GM04504 (cell line): Measurements from ENCODE around the gene FOXP4.
A peak's percentile ranks its signal among the peaks of the same experiment; 100 is the strongest.

Source experiments
- DNase-seq: peaks from one replicate; pipeline ENCODE4 v3.0.0-alpha.2; 2012; ENCODE audit warnings: low read depth

FOXP4 gene, protein sequence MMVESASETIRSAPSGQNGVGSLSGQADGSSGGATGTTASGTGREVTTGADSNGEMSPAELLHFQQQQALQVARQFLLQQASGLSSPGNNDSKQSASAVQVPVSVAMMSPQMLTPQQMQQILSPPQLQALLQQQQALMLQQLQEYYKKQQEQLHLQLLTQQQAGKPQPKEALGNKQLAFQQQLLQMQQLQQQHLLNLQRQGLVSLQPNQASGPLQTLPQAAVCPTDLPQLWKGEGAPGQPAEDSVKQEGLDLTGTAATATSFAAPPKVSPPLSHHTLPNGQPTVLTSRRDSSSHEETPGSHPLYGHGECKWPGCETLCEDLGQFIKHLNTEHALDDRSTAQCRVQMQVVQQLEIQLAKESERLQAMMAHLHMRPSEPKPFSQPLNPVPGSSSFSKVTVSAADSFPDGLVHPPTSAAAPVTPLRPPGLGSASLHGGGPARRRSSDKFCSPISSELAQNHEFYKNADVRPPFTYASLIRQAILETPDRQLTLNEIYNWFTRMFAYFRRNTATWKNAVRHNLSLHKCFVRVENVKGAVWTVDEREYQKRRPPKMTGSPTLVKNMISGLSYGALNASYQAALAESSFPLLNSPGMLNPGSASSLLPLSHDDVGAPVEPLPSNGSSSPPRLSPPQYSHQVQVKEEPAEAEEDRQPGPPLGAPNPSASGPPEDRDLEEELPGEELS

DNA sequence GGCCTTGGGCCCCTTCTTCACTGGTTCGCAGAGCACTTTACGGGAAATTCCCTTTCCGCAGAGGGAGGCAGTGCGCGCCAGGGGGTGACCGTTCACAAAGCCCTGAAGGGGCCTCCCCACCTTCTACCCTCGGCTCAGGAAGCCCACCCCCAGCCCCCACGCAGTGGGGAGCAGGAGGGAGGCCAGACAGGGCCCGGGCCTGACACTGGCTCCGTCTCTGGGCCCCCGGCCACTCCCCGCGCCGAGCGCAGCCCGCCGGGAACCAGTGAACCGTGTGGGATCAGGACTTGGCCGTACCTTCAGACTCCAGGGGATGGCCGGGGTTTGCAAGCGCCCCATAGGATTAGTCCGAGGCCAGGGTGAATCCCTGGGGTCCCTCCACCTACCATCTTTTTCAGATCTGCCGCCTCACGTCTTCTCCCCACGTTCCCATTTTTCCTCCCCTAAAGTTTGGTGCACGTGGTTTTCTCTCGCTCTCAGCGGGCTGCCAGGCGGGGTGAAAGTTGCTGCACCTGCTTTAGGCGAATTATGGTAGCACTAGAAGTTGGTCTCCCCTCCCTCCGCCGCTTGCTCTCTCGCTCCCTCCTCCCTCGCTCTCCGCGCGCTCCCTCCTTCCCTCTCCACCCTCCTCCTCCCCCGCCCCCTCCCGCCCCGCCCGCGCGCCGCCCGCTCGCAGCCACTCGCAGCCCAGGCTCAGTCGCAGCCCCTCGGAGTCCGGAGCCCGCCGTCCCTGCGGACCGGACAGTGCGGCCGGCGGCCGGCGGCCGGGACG is at the start of gene FOXP4:
Gene FOXP4 (plus strand): TSS at position 679 of the 772 bp plus-strand sequence. CDS start 19,380 bp downstream, outside the sequence.
- peak; percentile 82 for DNase-seq

DNA sequence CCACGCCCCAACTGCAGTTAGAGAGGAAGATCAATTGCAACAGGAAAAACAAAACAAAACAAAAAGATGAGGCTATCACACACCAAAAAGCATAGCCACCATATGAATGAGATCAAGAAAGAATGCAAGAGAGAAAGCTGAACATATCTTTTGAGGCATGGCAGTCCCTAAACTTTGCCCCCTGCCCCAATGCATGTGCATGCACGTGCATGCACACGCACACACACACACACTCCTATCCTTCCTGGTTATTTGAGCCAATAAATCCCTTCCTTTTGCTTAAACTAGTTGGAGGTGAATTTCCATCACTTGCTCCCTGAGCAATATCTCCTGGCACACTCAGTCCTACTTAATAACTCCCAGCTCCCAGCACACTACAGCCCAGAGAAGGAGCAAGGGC is 48.6 kb upstream of the FOXP4 start:
- no peak for DNase-seq

GRCh38 chr6:41497994-41498393 is 48.2 kb upstream of the FOXP4 start:
- no peak for DNase-seq

- no peak for DNase-seq
Observed at GRCh38 chr6:41498968-41499599, 47.1 kb upstream of the FOXP4 start.

- DNase-seq = no peak
Observed at GRCh38 chr6:41500561-41500960, 45.6 kb upstream of the FOXP4 start.

GRCh38 chr6:41502566-41502916 is 43.6 kb upstream of the FOXP4 start:
- no peak for DNase-seq

- DNase-seq = no peak
Observed at GRCh38 chr6:41502917-41503671, 43.1 kb upstream of the FOXP4 start.

GRCh38 chr6:41503827-41504465 is 42.2 kb upstream of the FOXP4 start:
- DNase-seq = no peak

DNA sequence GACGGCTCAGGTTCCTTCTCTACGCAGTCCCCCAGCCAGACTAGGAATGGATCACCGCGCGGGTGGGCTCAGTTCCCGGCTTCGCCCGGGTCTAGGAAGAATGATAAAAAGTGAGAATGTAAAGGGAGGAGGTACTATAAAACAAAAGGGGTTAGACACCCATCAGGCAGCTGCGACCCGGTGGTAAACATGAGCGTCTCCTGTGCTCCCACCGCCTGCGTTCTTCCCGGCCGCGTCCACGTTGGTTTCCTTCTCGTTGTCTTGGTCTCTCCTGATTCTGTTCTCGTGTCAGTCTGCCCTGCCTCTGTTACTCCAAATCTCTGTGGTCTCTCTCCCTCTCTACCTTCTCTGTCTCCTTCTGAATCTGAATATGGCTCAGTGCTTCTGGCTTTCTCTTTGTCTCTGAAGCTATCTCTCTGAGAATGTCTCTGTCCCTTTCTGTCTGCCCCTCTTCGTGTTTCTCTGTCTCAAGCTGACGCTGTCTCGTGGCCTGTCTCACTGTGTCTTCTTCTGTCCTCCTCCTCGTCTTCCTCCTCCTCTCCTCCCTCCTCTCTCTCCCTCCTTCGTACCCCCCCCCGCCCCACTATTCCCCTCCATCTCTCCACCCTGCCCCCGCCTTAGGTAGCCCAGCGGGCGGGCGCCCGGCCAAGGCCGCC is 41.6 kb upstream of the FOXP4 start:
- DNase-seq = no peak

GRCh38 chr6:41505122-41506049 is 40.8 kb upstream of the FOXP4 start:
- peak; percentile 46 for DNase-seq

GRCh38 chr6:41508479-41508878 is 37.7 kb upstream of the FOXP4 start:
- no peak for DNase-seq

- no peak for DNase-seq
Observed at GRCh38 chr6:41509580-41509979, 36.6 kb upstream of the FOXP4 start.

- no peak for DNase-seq
Observed at GRCh38 chr6:41511443-41512060, 34.6 kb upstream of the FOXP4 start.

- DNase-seq = no peak
Observed at GRCh38 chr6:41512146-41512701, 34.0 kb upstream of the FOXP4 start.

DNA sequence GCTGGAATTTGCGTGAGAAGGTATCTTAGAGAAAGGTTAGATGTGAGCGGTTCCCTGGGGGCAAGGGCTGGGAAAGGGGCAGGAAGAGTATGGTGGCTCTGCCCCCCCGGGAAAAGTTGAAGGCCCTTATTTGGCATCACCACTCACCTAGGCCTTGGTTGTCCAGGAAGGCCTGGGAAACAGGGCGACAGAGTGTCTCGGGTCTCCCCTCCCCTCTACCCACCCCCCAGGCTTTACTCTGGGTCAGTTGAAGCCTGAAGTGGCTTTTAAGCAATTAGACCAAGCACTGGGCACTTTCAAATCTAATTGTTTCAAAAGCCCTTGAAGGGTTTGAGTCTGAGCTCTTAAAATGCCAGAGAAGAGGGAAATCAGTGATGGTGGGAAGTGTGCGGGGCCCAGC is 30.2 kb upstream of the FOXP4 start:
- DNase-seq = no peak

DNA sequence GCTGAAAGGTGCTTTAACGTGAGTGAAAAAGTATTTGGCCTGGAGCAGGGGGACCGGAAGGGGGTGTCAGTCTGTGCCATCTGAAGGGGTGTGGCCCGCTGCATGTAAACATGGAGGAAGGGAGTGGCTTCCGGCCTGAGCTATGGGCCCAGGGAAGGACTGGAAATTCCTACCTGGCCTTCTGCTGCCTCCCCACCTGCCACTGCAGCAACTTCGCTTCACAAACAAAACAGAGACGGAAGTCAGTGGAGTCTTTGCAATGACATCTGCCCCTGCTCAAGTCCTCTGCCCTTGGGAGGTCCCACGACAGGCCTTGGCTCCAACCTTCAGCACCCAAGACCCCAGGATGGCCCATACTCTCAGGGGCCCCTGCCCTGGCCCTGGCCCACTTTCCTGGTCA is 28.1 kb upstream of the FOXP4 start:
- no peak for DNase-seq

DNA sequence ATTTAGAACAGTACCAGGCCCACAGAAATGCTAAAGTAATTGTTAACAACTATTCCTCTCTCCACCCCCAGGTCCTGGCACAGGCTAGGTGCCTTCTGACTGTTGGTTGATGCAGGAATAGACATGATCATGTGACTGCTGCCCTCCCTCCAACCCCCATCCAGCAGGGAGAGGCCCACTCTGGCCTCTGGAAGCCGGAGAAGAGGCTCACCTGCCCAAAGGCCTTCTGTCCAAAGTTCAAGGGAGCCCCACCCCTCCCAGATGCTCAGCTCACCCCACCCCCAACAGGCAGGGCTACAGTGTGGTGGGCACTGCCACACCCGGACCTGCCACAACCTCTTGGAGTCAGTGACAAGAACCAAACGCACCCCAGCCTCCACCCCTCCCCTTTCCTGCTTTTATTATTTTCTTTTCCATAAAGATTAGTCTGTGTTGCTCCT is 26.9 kb upstream of the FOXP4 start:
- DNase-seq = no peak
